HepG2 (cell line): ENCODE measurements around the gene HSPA1A. TPM values are rescaled to one million over a fixed set of nuclear protein-coding genes. Genes with fewer than 3 reads are reported as not detected.

Source experiments
- ATF2 ChIP-seq: sonication (generic); formaldehyde crosslinking; IDR thresholded peaks from 2 replicates; pipeline ENCODE4 v1.4.0; 2020; ENCODE audit warnings: missing genetic modification reagents
- BRF2 ChIP-seq: sonication (generic); formaldehyde crosslinking; IDR thresholded peaks from 2 replicates; pipeline ENCODE4 v1.8.1; 2022; ENCODE audit warnings: mild to moderate bottlenecking, missing genetic modification reagents
- CREM ChIP-seq, 2 experiments: sonication (generic) in 1 of 2; formaldehyde crosslinking in 1 of 2; IDR thresholded peaks; 2 replicates each; pipeline versions ENCODE4 v1.4.0 to v1.6.1; 2016 to 2020; ENCODE audit warnings: antibody characterized with exemption in 1 of 2, mild to moderate bottlenecking in 1 of 2, missing genetic modification reagents in 1 of 2
- HNF4G ChIP-seq, 2 experiments: sonication (generic) in 1 of 2; formaldehyde crosslinking in 1 of 2; IDR thresholded peaks; 2 replicates each; pipeline versions ENCODE4 v1.4.0 to v1.6.1; 2011 to 2020; ENCODE audit warnings: borderline replicate concordance in 2 of 2, low read depth in 2 of 2, mild to moderate bottlenecking in 2 of 2, low read length in 1 of 2, missing genetic modification reagents in 1 of 2, moderate library complexity in 1 of 2
- HOXA3 ChIP-seq: sonication (generic); formaldehyde crosslinking; IDR thresholded peaks from 2 replicates; pipeline ENCODE4 v1.5.0; 2020; ENCODE audit warnings: missing genetic modification reagents
- IKZF4 ChIP-seq: sonication (generic); formaldehyde crosslinking; IDR thresholded peaks from 2 replicates; pipeline ENCODE4 v1.5.1; 2020; ENCODE audit warnings: borderline replicate concordance, mild to moderate bottlenecking, low read depth, missing genetic modification reagents; ENCODE audit errors: not compliant biosample characterization
- MAF1 ChIP-seq: sonication (generic); formaldehyde crosslinking; IDR thresholded peaks from 2 replicates; pipeline ENCODE4 v1.5.0; 2020; ENCODE audit warnings: missing genetic modification reagents, borderline replicate concordance
- MAFK ChIP-seq, 2 experiments: IDR thresholded peaks in 1 of 2; conservative IDR thresholded peaks in 1 of 2; 2 replicates each; pipeline ENCODE4 v1.6.1; 2011; ENCODE audit warnings: improper control_type of control experiment in 2 of 2, low read length in 2 of 2
- PCBP1 ChIP-seq: fragments of 200-400 bp; formaldehyde crosslinking; IDR thresholded peaks from 2 replicates; pipeline ENCODE4 v1.6.1; 2017; ENCODE audit warnings: mild to moderate bottlenecking, low read depth, low read length, borderline replicate concordance
- PRDM10 ChIP-seq: sonication (generic); formaldehyde crosslinking; IDR thresholded peaks from 2 replicates; pipeline ENCODE4 v1.4.0; 2020; ENCODE audit warnings: low read depth, missing genetic modification reagents
- THAP9 ChIP-seq: sonication (generic); formaldehyde crosslinking; IDR thresholded peaks from 2 replicates; pipeline ENCODE4; 2020; ENCODE audit warnings: missing genetic modification reagents, mild to moderate bottlenecking, borderline replicate concordance
- TOE1 ChIP-seq: sonication (generic); formaldehyde crosslinking; IDR thresholded peaks from 2 replicates; pipeline ENCODE4 v1.4.0; 2020; ENCODE audit warnings: mild to moderate bottlenecking, missing genetic modification reagents
- TSC22D2 ChIP-seq: sonication (generic); formaldehyde crosslinking; IDR thresholded peaks from 2 replicates; pipeline ENCODE4 v1.5.1; 2020; ENCODE audit warnings: missing genetic modification reagents, mild to moderate bottlenecking, borderline replicate concordance
- ZNF17 ChIP-seq: sonication (generic); formaldehyde crosslinking; IDR thresholded peaks from 2 replicates; pipeline ENCODE4 v1.5.0; 2020; ENCODE audit warnings: mild to moderate bottlenecking, missing genetic modification reagents
- ZNF251 ChIP-seq: sonication (generic); formaldehyde crosslinking; IDR thresholded peaks from 2 replicates; pipeline ENCODE4 v1.9.0; 2021; ENCODE audit warnings: mild to moderate bottlenecking, missing genetic modification reagents
- ZNF468 ChIP-seq: sonication (generic); formaldehyde crosslinking; IDR thresholded peaks from 2 replicates; pipeline ENCODE4 v1.8.0; 2022; ENCODE audit warnings: mild to moderate bottlenecking, moderate library complexity, missing genetic modification reagents
- ZNF589 ChIP-seq: sonication (generic); formaldehyde crosslinking; conservative IDR thresholded peaks from 2 replicates; pipeline ENCODE4 v1.8.0; 2022; ENCODE audit warnings: mild to moderate bottlenecking, moderate library complexity, missing genetic modification reagents
- polyA plus RNA-seq, 8 experiments: library from polyadenylated mRNA; depleted of rRNA in 3 of 8; stranded (reverse) in 7 of 8; unstranded in 1 of 8; fragments of >200 nt; fragmentation: Illumina TruSeq in 4 of 8; extraction: Trizol in 4 of 8; gene quantifications; 2 replicates each; pipeline versions ENCODE4 v1.2.1 to v1.2.3, GENCODE V29; 2011 to 2016; ENCODE audit warnings: low read depth in 4 of 8, missing spikeins in 1 of 8, mixed read lengths in 1 of 8; ENCODE audit not compliant: insufficient read depth in 1 of 8
- total RNA-seq, 5 experiments: library from RNA; depleted of rRNA; stranded (reverse); fragments of >200 nt; fragmentation: Illumina TruSeq; extraction: Trizol; gene quantifications; 2 replicates each; pipeline ENCODE4 v1.2.3, GENCODE V29; 2016; ENCODE audit warnings: low read depth in 1 of 5

HSPA1A gene
- total and polyA plus RNA-seq, 2 of the 13 experiments (the other 11 are each of a cell fraction or from before 2014, with no cell fraction given), result 44.5 to 85.0 TPM

- TF ChIP-seq BRF2 (CRISPR knock-in tag), result 0 out of 2 replicates have a peak, but pooled peaks have one; percentile 43
- peak; percentile 34; the same call in 1 of the 2 replicates for TF ChIP-seq HOXA3 (CRISPR knock-in tag)
- TF ChIP-seq ZNF17 (CRISPR knock-in tag), result no peak
- peak; percentile 19; the same call in 1 of the 2 replicates for TF ChIP-seq CREM (IDR thresholded peaks at IDR 0.05)
- no peak for TF ChIP-seq CREM (CRISPR knock-in tag; IDR thresholded peaks at IDR 0.05)
- TF ChIP-seq MAF1 (CRISPR knock-in tag), result peak; percentile 70; the same call in 1 of the 2 replicates
- TF ChIP-seq PCBP1, result peak; percentile 46; the same call in 1 of the 2 replicates
- peak; percentile 94; the same call in 1 of the 2 replicates for TF ChIP-seq TSC22D2 (CRISPR knock-in tag)
- no peak for TF ChIP-seq MAFK (conservative IDR thresholded peaks at IDR 0.05 in 1 of 2, IDR thresholded peaks at IDR 0.05 in 1 of 2; ENCODE audit: low read length in 2 of 2)
- peak; percentile 51; the same call in 1 of the 2 replicates for TF ChIP-seq HNF4G (IDR thresholded peaks at IDR 0.05; ENCODE audit: borderline replicate concordance, low read depth, low read length)
- TF ChIP-seq HNF4G (CRISPR knock-in tag; IDR thresholded peaks at IDR 0.05; ENCODE audit: borderline replicate concordance, low read depth), result peak; percentile 53
- peak; percentile 71 for TF ChIP-seq ATF2 (CRISPR knock-in tag)
- 0 out of 2 replicates have a peak, but pooled peaks have one; percentile 39 for TF ChIP-seq ZNF251 (CRISPR knock-in tag)
- TF ChIP-seq THAP9, result peak; percentile 79; the same call in 1 of the 2 replicates
- TF ChIP-seq ZNF589 (CRISPR knock-in tag), result no peak
- TF ChIP-seq PRDM10 (CRISPR knock-in tag), result no peak
- peak; percentile 72 for TF ChIP-seq IKZF4 (CRISPR knock-in tag)
- TF ChIP-seq TOE1 (CRISPR knock-in tag), result 0 out of 2 replicates have a peak, but pooled peaks have one; percentile 72
- 0 out of 2 replicates have a peak, but pooled peaks have one; percentile 50 for TF ChIP-seq ZNF468
Observed at GRCh38 chr6:31827286-31828079, 12.1 kb downstream of the HSPA1A start, which contains the start of gene HSPA1B (continued).
